Panc1 (cell line): ENCODE data around the gene CABS1. TPM values are rescaled to one million over a fixed set of nuclear protein-coding genes. Genes with fewer than 3 reads are reported as not detected.

ENCODE experiments used
- ATAC-seq: fragments of 200-7000 bp; cut with Tn5 transposase; 2 replicates; pipeline ENCODE4 v1.9.1; 2020; ENCODE audit warnings: mild to moderate bottlenecking, moderate library complexity
- BruUV-seq: library from RNA; stranded (reverse); fragments of 400-500 nt; replicated peaks from 2 replicates; lab custom pipeline; 2021; lab: Mats Ljungman, UMichigan
- CTCF ChIA-PET: fragments of 300-600 bp; sonication (Branson Sonifier 250); formaldehyde crosslinking; loops from one replicate; lab custom pipeline; 2022; ENCODE audit warnings: antibody characterized with exemption; lab: Charles Lee
- POLR2A ChIA-PET: fragments of 300-600 bp; sonication (Branson Sonifier 250); formaldehyde crosslinking; loops from one replicate; lab custom pipeline; 2022; ENCODE audit warnings: antibody characterized with exemption; lab: Charles Lee
- DNase-seq: peaks from one replicate; pipeline ENCODE4 v3.0.0-alpha.2; 2010; ENCODE audit warnings: low read depth, low spot score
- H3K27ac ChIP-seq: 2 replicates; pipeline ENCODE4 v1.5.1; 2011; ENCODE audit warnings: mild to moderate bottlenecking, low read length, inconsistent platforms
- H3K27me3 ChIP-seq: fragments of 200-500 bp; sonication (Bioruptor generic); 2 replicates; pipeline ENCODE4 v1.6.0; 2014; ENCODE audit warnings: low read length, inconsistent platforms; ENCODE audit not compliant: control insufficient read depth, insufficient read depth
- H3K36me3 ChIP-seq: fragments of 200-500 bp; sonication (Bioruptor generic); 2 replicates; pipeline ENCODE4 v1.5.1; 2014; ENCODE audit warnings: inconsistent platforms, mild to moderate bottlenecking, low read length, moderate library complexity; ENCODE audit not compliant: control insufficient read depth, insufficient read depth
- H3K4me1 ChIP-seq: 2 replicates; pipeline ENCODE4 v1.5.1; 2011; ENCODE audit warnings: inconsistent platforms, mild to moderate bottlenecking, low read length, moderate library complexity; ENCODE audit not compliant: control insufficient read depth, insufficient read depth
- H3K4me3 ChIP-seq, 2 experiments: 2 replicates each; pipeline ENCODE4 v1.5.1; 2011 to 2012; ENCODE audit warnings: low read depth in 2 of 2, low read length in 2 of 2, mild to moderate bottlenecking in 2 of 2, inconsistent platforms in 1 of 2, moderate library complexity in 1 of 2
- H3K9me3 ChIP-seq: fragments of 200-500 bp; sonication (Bioruptor generic); 2 replicates; pipeline ENCODE4 v1.5.1; 2014; ENCODE audit warnings: low read depth, mild to moderate bottlenecking, inconsistent platforms, low read length, moderate library complexity; ENCODE audit not compliant: control insufficient read depth, insufficient read depth
- POLR2AphosphoS5 ChIP-seq: IDR thresholded peaks from 2 replicates; pipeline ENCODE4 v1.6.1; 2012; ENCODE audit warnings: mild to moderate bottlenecking, low read depth, low read length, moderate library complexity
- SIN3A ChIP-seq: IDR thresholded peaks from 2 replicates; pipeline ENCODE4 v1.6.1; 2012; ENCODE audit warnings: low read depth, mild to moderate bottlenecking, low read length, moderate library complexity, borderline replicate concordance; ENCODE audit not compliant: insufficient read depth
- TCF7L2 ChIP-seq: IDR thresholded peaks from 2 replicates; pipeline ENCODE4 v1.6.1; 2011; ENCODE audit warnings: mild to moderate bottlenecking, low read depth, low read length, inconsistent platforms
- in situ Hi-C: cut with HindIII; loops from 2 replicates; pipeline ENCODE4 v1.10.0; 2016; ENCODE audit warnings: low sequenced_read_pairs, low pct_unique_long_range_greater_than_20kb
- intact Hi-C: fragments of 100-400 bp; cut with micrococcal nuclease; formaldehyde crosslinking; loops from one replicate; pipeline ENCODE4 v1.10.0; 2022; ENCODE audit not compliant: unreplicated experiment
- total RNA-seq: library from RNA; stranded (reverse); gene quantifications from one replicate; pipeline ENCODE4 v1.2.1, GENCODE V29; 2021; ENCODE audit not compliant: unreplicated experiment
- TF ChIP-seq, protein P1 (sequence below), 2 experiments: IDR thresholded peaks; 2 replicates each; pipeline ENCODE4 v1.6.1; 2011 to 2012; ENCODE audit warnings: low read depth in 2 of 2, control low read depth in 1 of 2, low read length in 1 of 2, mild to moderate bottlenecking in 1 of 2, moderate library complexity in 1 of 2; ENCODE audit not compliant: insufficient read depth in 1 of 2
- TF ChIP-seq, protein P2 (sequence below): fragments of 450-650 bp; IDR thresholded peaks from 2 replicates; pipeline ENCODE4 v1.5.1; 2017; ENCODE audit warnings: mild to moderate bottlenecking

The CABS1 gene
- total RNA-seq, 1 experiment from 2014 or later: not detected

- Histone ChIP-seq H3K27me3 (no peaks in the 10 kb centered on the region), H3K36me3 (no peaks in the 10 kb centered on the region), H3K4me3 (no peak overlapping the region), H3K4me1 (no peaks in the 10 kb centered on the region), H3K9me3 (no peaks in the 10 kb centered on the region), H3K27ac (no peak overlapping the region)
- ChIA-PET POLR2A (no interaction called here), CTCF (no interaction called here)
- ATAC-seq: no peak
- DNase-seq: no peak
- in situ Hi-C loops: no loop called here
- TF ChIP-seq, protein P1, sequence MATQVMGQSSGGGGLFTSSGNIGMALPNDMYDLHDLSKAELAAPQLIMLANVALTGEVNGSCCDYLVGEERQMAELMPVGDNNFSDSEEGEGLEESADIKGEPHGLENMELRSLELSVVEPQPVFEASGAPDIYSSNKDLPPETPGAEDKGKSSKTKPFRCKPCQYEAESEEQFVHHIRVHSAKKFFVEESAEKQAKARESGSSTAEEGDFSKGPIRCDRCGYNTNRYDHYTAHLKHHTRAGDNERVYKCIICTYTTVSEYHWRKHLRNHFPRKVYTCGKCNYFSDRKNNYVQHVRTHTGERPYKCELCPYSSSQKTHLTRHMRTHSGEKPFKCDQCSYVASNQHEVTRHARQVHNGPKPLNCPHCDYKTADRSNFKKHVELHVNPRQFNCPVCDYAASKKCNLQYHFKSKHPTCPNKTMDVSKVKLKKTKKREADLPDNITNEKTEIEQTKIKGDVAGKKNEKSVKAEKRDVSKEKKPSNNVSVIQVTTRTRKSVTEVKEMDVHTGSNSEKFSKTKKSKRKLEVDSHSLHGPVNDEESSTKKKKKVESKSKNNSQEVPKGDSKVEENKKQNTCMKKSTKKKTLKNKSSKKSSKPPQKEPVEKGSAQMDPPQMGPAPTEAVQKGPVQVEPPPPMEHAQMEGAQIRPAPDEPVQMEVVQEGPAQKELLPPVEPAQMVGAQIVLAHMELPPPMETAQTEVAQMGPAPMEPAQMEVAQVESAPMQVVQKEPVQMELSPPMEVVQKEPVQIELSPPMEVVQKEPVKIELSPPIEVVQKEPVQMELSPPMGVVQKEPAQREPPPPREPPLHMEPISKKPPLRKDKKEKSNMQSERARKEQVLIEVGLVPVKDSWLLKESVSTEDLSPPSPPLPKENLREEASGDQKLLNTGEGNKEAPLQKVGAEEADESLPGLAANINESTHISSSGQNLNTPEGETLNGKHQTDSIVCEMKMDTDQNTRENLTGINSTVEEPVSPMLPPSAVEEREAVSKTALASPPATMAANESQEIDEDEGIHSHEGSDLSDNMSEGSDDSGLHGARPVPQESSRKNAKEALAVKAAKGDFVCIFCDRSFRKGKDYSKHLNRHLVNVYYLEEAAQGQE (IDR thresholded peaks at IDR 0.05; ENCODE audit: insufficient read depth in 1 of 2, low read depth in 2 of 2, low read length in 1 of 2): no peak
- TF ChIP-seq TCF7L2 (no peak), POLR2AphosphoS5 (no peak), SIN3A (no peak)
- TF ChIP-seq, protein P2, sequence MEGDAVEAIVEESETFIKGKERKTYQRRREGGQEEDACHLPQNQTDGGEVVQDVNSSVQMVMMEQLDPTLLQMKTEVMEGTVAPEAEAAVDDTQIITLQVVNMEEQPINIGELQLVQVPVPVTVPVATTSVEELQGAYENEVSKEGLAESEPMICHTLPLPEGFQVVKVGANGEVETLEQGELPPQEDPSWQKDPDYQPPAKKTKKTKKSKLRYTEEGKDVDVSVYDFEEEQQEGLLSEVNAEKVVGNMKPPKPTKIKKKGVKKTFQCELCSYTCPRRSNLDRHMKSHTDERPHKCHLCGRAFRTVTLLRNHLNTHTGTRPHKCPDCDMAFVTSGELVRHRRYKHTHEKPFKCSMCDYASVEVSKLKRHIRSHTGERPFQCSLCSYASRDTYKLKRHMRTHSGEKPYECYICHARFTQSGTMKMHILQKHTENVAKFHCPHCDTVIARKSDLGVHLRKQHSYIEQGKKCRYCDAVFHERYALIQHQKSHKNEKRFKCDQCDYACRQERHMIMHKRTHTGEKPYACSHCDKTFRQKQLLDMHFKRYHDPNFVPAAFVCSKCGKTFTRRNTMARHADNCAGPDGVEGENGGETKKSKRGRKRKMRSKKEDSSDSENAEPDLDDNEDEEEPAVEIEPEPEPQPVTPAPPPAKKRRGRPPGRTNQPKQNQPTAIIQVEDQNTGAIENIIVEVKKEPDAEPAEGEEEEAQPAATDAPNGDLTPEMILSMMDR: no peak
- BruUV-seq: no TSS peak
- intact Hi-C loops: no loop called here
Measured at GRCh38 chr4:70372760-70373159, 38.0 kb downstream of the CABS1 start.

GRCh38 chr4:70380578-70380977 lies 45.8 kb downstream of the CABS1 start:
- ChIA-PET CTCF (no interaction called here), POLR2A (no interaction called here)
- no peak overlapping the region for H3K27ac ChIP-seq
- H3K9me3 ChIP-seq: no peaks in the 10 kb centered on the region
- no TSS peak for BruUV-seq
- TF ChIP-seq SIN3A: no peak
- TF ChIP-seq, protein P1 (IDR thresholded peaks at IDR 0.05; ENCODE audit: insufficient read depth in 1 of 2, low read depth in 2 of 2, low read length in 1 of 2): no peak
- no peak for TF ChIP-seq TCF7L2
- TF ChIP-seq, protein P2: no peak
- TF ChIP-seq POLR2AphosphoS5: no peak
- H3K27me3 ChIP-seq: no peaks in the 10 kb centered on the region
- H3K4me1 ChIP-seq: no peaks in the 10 kb centered on the region
- intact Hi-C loops (no loop called here), in situ Hi-C loops (no loop called here)
- no peak overlapping the region for H3K4me3 ChIP-seq
- no peaks in the 10 kb centered on the region for H3K36me3 ChIP-seq
- ATAC-seq (no peak), DNase-seq (no peak)
